OCI-LY7 (cell line): ENCODE results near the gene PPP1R9B. TPM values are rescaled to one million over a fixed set of nuclear protein-coding genes. Genes with fewer than 3 reads are reported as not detected.

ENCODE experiments used
- BruUV-seq: library from RNA; stranded (reverse); fragments of 400-500 nt; replicated peaks from 2 replicates; lab custom pipeline; 2021; lab: Mats Ljungman, UMichigan
- CTCF ChIA-PET: fragments of 300-600 bp; sonication (Branson Sonifier 250); formaldehyde crosslinking; loops from one replicate; lab custom pipeline; 2022; ENCODE audit warnings: antibody characterized with exemption; ENCODE audit not compliant: unreplicated experiment; lab: Charles Lee
- POLR2A ChIA-PET: fragments of 300-600 bp; sonication (Branson Sonifier 250); formaldehyde crosslinking; loops from one replicate; lab custom pipeline; 2022; ENCODE audit warnings: antibody characterized with exemption; lab: Charles Lee
- DNase-seq: peaks from one replicate; pipeline ENCODE4 v3.0.0-alpha.2; 2015; ENCODE audit warnings: low spot score
- H2AFZ ChIP-seq: fragments of 200-600 bp; sonication (generic), shearing (Covaris generic); 2 replicates; pipeline ENCODE4 v1.6.1; 2014; ENCODE audit warnings: mild to moderate bottlenecking, antibody characterized with exemption, low read length, moderate library complexity
- H3K27ac ChIP-seq: fragments of 200-600 bp; sonication (generic); 2 replicates; pipeline ENCODE4 v1.5.1; 2014; ENCODE audit warnings: mixed run types, low read depth, mild to moderate bottlenecking, moderate library complexity, low read length, inconsistent platforms; ENCODE audit not compliant: poor library complexity, severe bottlenecking
- H3K36me3 ChIP-seq: fragments of 200-600 bp; sonication (generic); 2 replicates; pipeline ENCODE4 v1.6.1; 2014; ENCODE audit warnings: mild to moderate bottlenecking, antibody characterized with exemption, low read length, moderate library complexity, mixed read lengths; ENCODE audit not compliant: insufficient read depth
- H3K4me1 ChIP-seq: fragments of 200-600 bp; sonication (generic); 2 replicates; pipeline ENCODE4 v1.5.1; 2014; ENCODE audit warnings: mild to moderate bottlenecking, low read length; ENCODE audit not compliant: insufficient read depth, poor library complexity, severe bottlenecking
- H3K4me2 ChIP-seq: fragments of 200-600 bp; sonication (generic); 2 replicates; pipeline ENCODE4 v1.6.1; 2014; ENCODE audit warnings: mild to moderate bottlenecking, low read length
- H3K4me3 ChIP-seq: fragments of 200-600 bp; sonication (generic); 2 replicates; pipeline ENCODE4 v1.5.1; 2014; ENCODE audit warnings: mild to moderate bottlenecking, low read depth, low read length; ENCODE audit not compliant: poor library complexity, severe bottlenecking
- H3K79me2 ChIP-seq: fragments of 200-600 bp; sonication (generic); 2 replicates; pipeline ENCODE4 v1.6.1; 2016; ENCODE audit warnings: low read depth, mild to moderate bottlenecking, low read length, moderate library complexity, mixed read lengths; ENCODE audit not compliant: insufficient read depth
- H3K9me2 ChIP-seq: fragments of 200-600 bp; sonication (generic); 2 replicates; pipeline ENCODE4 v1.6.1; 2016; ENCODE audit warnings: mild to moderate bottlenecking, low read length, mixed read lengths; ENCODE audit not compliant: insufficient read depth
- H3K9me3 ChIP-seq: fragments of 200-600 bp; sonication (generic); 2 replicates; pipeline ENCODE4 v1.6.1; 2014; ENCODE audit warnings: mild to moderate bottlenecking, mixed run types, low read length, mixed read lengths
- H4K20me1 ChIP-seq: fragments of 200-600 bp; sonication (generic); 2 replicates; pipeline ENCODE4 v1.6.1; 2014; ENCODE audit warnings: mild to moderate bottlenecking, antibody characterized with exemption, low read length, moderate library complexity, mixed read lengths; ENCODE audit not compliant: insufficient read depth
- EZH2phosphoT487 ChIP-seq: fragments of 200-600 bp; sonication (generic); IDR thresholded peaks from 2 replicates; pipeline ENCODE4 v1.6.1; 2018; ENCODE audit warnings: low read depth, borderline replicate concordance, mild to moderate bottlenecking, mixed run types, antibody characterized with exemption, low read length, moderate library complexity, mixed read lengths
- intact Hi-C: fragments of 100-400 bp; cut with micrococcal nuclease; formaldehyde crosslinking; loops from one replicate; pipeline ENCODE4 v1.10.0; 2022; ENCODE audit not compliant: unreplicated experiment
- total RNA-seq, 2 experiments: library from RNA; depleted of rRNA in 1 of 2; stranded (reverse); fragments of >200 nt in 1 of 2; shearing (Covaris generic) in 1 of 2; gene quantifications; 2 replicates each; pipeline ENCODE4 v1.2.3, GENCODE V29; 2014 to 2022
- TF ChIP-seq, protein P1 (sequence below): fragments of 200-600 bp; sonication (generic); conservative IDR thresholded peaks from 2 replicates; pipeline ENCODE4 v1.5.1; 2014; ENCODE audit warnings: mild to moderate bottlenecking, antibody characterized with exemption, low read length, moderate library complexity, mixed read lengths

The PPP1R9B gene
- total RNA-seq, 2 experiments from 2014 or later: 45.3 to 87.0 TPM

GRCh38 chr17:50155115-50155819 lies 4.8 kb upstream of the PPP1R9B start:
- DNase-seq: no peak
- POLR2A ChIA-PET: interaction anchor here (0.7 kb wide), 1 partner anchor 23 kb away, joined by 3 read pairs; no protein-coding TSS in a partner anchor
- H3K27ac ChIP-seq: no peak overlapping the region
- H3K9me2 ChIP-seq: no peaks in the 10 kb centered on the region
- peaks cover 30% of the 10 kb centered on the region for H3K4me1 ChIP-seq
- H3K4me3 ChIP-seq: no peak overlapping the region
- H4K20me1 ChIP-seq: no peaks in the 10 kb centered on the region
- peak overlapping the region; percentile 31; the same call in 1 of the 2 replicates for H3K4me2 ChIP-seq
- peaks cover 8% of the 10 kb centered on the region for H3K79me2 ChIP-seq
- BruUV-seq: no TSS peak
- no peak for TF ChIP-seq EZH2phosphoT487
- TF ChIP-seq, protein P1, sequence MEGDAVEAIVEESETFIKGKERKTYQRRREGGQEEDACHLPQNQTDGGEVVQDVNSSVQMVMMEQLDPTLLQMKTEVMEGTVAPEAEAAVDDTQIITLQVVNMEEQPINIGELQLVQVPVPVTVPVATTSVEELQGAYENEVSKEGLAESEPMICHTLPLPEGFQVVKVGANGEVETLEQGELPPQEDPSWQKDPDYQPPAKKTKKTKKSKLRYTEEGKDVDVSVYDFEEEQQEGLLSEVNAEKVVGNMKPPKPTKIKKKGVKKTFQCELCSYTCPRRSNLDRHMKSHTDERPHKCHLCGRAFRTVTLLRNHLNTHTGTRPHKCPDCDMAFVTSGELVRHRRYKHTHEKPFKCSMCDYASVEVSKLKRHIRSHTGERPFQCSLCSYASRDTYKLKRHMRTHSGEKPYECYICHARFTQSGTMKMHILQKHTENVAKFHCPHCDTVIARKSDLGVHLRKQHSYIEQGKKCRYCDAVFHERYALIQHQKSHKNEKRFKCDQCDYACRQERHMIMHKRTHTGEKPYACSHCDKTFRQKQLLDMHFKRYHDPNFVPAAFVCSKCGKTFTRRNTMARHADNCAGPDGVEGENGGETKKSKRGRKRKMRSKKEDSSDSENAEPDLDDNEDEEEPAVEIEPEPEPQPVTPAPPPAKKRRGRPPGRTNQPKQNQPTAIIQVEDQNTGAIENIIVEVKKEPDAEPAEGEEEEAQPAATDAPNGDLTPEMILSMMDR: no peak
- intact Hi-C loops: loop anchor here (10.0 kb wide), 1 partner anchor 480 kb away; the partner anchor contains the start of gene SPOP
- H2AFZ ChIP-seq: no peak overlapping the region
- CTCF ChIA-PET: no interaction called here
- H3K36me3 ChIP-seq: no peaks in the 10 kb centered on the region
- H3K9me3 ChIP-seq: no peaks in the 10 kb centered on the region

DNA sequence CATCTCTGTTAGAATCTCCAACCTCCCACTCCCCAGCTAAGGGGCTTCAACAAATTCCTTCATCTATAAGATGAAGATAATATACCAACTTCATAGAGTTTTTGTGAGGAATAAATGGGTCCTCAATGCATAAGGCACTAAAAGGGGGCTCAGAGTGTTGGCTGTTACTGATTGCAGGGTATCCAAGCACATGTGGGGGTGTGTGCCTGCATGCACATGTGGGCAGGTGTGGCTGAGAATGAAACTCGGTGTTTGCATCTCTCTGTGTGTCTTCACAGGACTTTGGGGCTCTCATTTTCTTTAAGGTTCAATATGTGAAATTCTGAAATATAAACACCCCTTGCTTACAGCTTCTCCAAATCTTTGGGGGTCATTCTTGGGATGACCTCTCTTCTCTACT lies 4.1 kb upstream of the PPP1R9B start:
- POLR2A ChIA-PET: interaction anchor here (0.7 kb wide), 1 partner anchor 23 kb away, joined by 3 read pairs; no protein-coding TSS in a partner anchor
- Histone ChIP-seq H3K4me3 (no peak overlapping the region), H3K27ac (peak overlapping the region; percentile 2), H3K9me2 (no peaks in the 10 kb centered on the region), H3K4me1 (peaks cover 30% of the 10 kb centered on the region), H3K79me2 (peaks cover 13% of the 10 kb centered on the region), H3K4me2 (peak overlapping the region; percentile 31; the same call in 1 of the 2 replicates), H3K9me3 (no peaks in the 10 kb centered on the region), H2AFZ (no peak overlapping the region), H4K20me1 (no peaks in the 10 kb centered on the region), H3K36me3 (peaks cover 1% of the 10 kb centered on the region; the same call in 1 of the 2 replicates)
- intact Hi-C loops: loop anchor here (10.0 kb wide), 1 partner anchor 480 kb away; the partner anchor contains the start of gene SPOP
- DNase-seq: no peak
- TF ChIP-seq, protein P1: no peak
- no peak for TF ChIP-seq EZH2phosphoT487
- no TSS peak for BruUV-seq
- CTCF ChIA-PET: no interaction called here
